Thoracic aorta (tissue), 2 donors: ENCODE data around the gene ANKUB1. TPM values are rescaled to one million over a fixed set of nuclear protein-coding genes. Genes with fewer than 3 reads are reported as not detected.
A peak's percentile ranks its signal among the peaks of the same experiment; 100 is the strongest.

Experiments used
- ATAC-seq: fragments of 150-250 bp; one replicate; pipeline ENCODE4 v1.8.0; 2017; ENCODE audit warnings: low read depth; ENCODE audit not compliant: insufficient number of reproducible peaks, low FRiP score
- DNase-seq: peaks from one replicate; pipeline ENCODE4 v3.0.0-alpha.2; 2020; ENCODE audit warnings: low spot score
- H3K27ac ChIP-seq, 2 donors: fragments of 200-600 bp; sonication (generic); 1 replicate in 1 of 2; 2 replicates in 1 of 2; pipeline ENCODE4 v1.5.1; 2016; ENCODE audit warnings: mild to moderate bottlenecking in 2 of 2, moderate library complexity in 2 of 2
- H3K27me3 ChIP-seq: fragments of 200-600 bp; sonication (generic); replicated peaks from 2 replicates; pipeline ENCODE4 v1.6.0; 2016; ENCODE audit warnings: mild to moderate bottlenecking; ENCODE audit not compliant: insufficient read depth
- H3K36me3 ChIP-seq: fragments of 200-600 bp; sonication (generic); one replicate; pipeline ENCODE4 v1.5.1; 2016
- H3K4me1 ChIP-seq, 2 donors: fragments of 200-600 bp; sonication (generic); 1 replicate in 1 of 2; 2 replicates in 1 of 2; pipeline versions ENCODE4 v1.5.1 to v1.6.0; 2016; ENCODE audit warnings: low read depth in 2 of 2, mild to moderate bottlenecking in 1 of 2; ENCODE audit not compliant: control insufficient read depth in 1 of 2
- H3K4me3 ChIP-seq: fragments of 200-600 bp; sonication (generic); 2 replicates; pipeline ENCODE4 v1.5.1; 2016; ENCODE audit warnings: mild to moderate bottlenecking
- H3K9me3 ChIP-seq: fragments of 200-600 bp; sonication (generic); 2 replicates; pipeline ENCODE4 v1.5.1; 2016
- total RNA-seq, 2 donors: library from RNA; depleted of rRNA; stranded (reverse); fragments of >200 nt; gene quantifications; one replicate each; pipeline versions ENCODE4 v1.1.0 to v1.2.3, GENCODE V29; 2016
- TF ChIP-seq, protein P1 (sequence below): fragments of 200-600 bp; sonication (generic); IDR thresholded peaks from one replicate; pipeline ENCODE4 v1.5.1; 2019; ENCODE audit warnings: antibody characterized with exemption

The ANKUB1 gene
- total RNA-seq, 2 donors from 2014 or later = 0.81 TPM; not detected in 1

DNA sequence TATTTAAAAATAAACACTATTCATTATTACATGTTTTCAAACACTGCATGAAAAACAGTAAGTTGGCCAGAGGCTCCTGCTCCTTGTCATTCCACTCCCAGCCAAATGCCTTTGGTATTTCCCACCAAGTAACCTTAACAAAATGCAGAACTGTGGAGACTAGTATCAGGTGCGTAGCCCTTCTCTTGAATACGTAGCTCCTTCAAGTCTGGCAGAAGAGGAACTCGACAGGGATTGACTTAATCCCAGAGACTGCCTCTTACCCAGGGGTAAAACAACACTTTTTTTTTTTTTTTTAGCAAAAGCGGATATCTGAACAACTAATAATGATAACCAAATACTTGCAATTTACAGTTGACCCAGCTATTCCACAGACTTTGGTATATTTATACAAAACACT, 40.8 kb downstream of the ANKUB1 start:
- TF ChIP-seq, protein P1, sequence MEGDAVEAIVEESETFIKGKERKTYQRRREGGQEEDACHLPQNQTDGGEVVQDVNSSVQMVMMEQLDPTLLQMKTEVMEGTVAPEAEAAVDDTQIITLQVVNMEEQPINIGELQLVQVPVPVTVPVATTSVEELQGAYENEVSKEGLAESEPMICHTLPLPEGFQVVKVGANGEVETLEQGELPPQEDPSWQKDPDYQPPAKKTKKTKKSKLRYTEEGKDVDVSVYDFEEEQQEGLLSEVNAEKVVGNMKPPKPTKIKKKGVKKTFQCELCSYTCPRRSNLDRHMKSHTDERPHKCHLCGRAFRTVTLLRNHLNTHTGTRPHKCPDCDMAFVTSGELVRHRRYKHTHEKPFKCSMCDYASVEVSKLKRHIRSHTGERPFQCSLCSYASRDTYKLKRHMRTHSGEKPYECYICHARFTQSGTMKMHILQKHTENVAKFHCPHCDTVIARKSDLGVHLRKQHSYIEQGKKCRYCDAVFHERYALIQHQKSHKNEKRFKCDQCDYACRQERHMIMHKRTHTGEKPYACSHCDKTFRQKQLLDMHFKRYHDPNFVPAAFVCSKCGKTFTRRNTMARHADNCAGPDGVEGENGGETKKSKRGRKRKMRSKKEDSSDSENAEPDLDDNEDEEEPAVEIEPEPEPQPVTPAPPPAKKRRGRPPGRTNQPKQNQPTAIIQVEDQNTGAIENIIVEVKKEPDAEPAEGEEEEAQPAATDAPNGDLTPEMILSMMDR = no peak
- peak overlapping the region; percentile 96 for H3K4me3 ChIP-seq
- H3K9me3 ChIP-seq = no peaks in the 10 kb centered on the region
- peaks cover 9 to 22% of the 10 kb centered on the region in 2 donors for H3K4me1 ChIP-seq
- H3K27me3 ChIP-seq = no peaks in the 10 kb centered on the region
- ATAC-seq (no peak), DNase-seq (no peak)
- H3K36me3 ChIP-seq = peaks cover 3% of the 10 kb centered on the region
- peak overlapping the region; percentile 58 to 72 for H3K27ac ChIP-seq

DNA sequence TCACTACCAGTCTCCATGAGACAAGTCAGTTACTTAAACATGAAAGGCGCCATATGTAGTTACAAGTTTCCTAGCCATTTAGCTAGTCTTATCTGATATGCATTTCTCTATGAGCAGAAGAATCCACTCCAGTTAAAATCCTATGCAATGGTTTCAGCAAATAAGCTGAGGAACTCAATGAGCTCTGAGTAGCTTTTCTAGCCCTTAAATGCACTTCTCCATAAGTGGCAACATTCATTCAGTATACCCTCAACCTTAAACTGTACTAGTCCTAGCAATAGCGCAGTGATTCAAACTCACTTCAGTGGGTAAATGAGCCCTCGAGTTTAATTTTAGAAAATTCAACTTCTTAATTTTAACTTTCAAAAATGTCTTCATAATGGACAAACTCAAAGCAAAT, 47.7 kb downstream of the ANKUB1 start:
- peaks cover 23% of the 10 kb centered on the region for H3K36me3 ChIP-seq
- TF ChIP-seq, protein P1 = no peak
- no peak overlapping the region for H3K27ac ChIP-seq
- no peaks in the 10 kb centered on the region for H3K9me3 ChIP-seq
- H3K4me1 ChIP-seq = no peaks in the 10 kb centered on the region
- no peak overlapping the region for H3K4me3 ChIP-seq
- H3K27me3 ChIP-seq = no peaks in the 10 kb centered on the region
- ATAC-seq (no peak), DNase-seq (no peak)

DNA sequence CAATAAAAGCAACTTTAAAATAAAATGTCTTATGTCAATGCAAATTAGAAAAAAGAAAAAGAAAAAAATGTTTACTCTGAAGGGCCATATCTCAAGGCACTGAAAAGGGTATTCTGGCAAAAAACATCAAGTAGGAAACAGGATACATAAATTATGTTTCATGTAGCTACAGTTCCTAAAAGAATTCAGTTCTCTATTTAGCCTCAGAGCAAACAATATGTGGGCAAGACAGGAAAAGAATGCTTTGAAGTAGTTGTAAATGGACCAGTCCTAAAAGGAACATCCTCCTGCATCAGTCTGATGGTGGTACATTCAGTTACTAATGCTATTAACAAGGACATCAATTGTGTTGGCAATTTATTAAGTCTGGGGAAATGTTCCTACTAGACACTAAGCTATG, 48.2 kb downstream of the ANKUB1 start:
- no peak for ATAC-seq
- Histone ChIP-seq H3K36me3 (peaks cover 25% of the 10 kb centered on the region), H3K27me3 (no peaks in the 10 kb centered on the region), H3K4me1 (no peaks in the 10 kb centered on the region), H3K9me3 (no peaks in the 10 kb centered on the region), H3K27ac (no peak overlapping the region), H3K4me3 (no peak overlapping the region)
- TF ChIP-seq, protein P1 = no peak
- DNase-seq = no peak

DNA sequence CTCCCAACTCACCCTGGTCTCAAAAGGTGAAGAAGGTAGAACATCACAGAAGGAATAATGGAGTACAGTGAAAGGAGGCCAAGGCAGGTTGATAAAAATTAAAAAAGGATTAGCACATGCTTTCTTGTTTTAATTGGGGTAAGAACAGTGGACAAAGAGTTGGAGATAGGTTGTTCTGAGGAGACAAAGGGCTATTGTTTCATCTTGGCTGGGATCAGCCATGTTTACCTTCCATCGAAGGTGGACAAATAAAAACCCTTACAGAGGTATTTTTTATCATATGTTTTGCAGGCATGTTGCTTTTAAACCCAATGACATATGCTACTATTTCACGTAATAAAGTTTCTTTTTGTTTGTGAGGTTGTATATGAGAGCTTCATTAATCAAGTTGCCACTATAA, 53.0 kb downstream of the ANKUB1 start:
- no peak for ATAC-seq
- no peaks in the 10 kb centered on the region for H3K27me3 ChIP-seq
- H3K9me3 ChIP-seq = no peaks in the 10 kb centered on the region
- TF ChIP-seq, protein P1 = no peak
- peaks cover 17% of the 10 kb centered on the region for H3K36me3 ChIP-seq
- DNase-seq = no peak
- peaks cover 6 to 12% of the 10 kb centered on the region in 2 donors for H3K4me1 ChIP-seq
- no peak overlapping the region for H3K4me3 ChIP-seq
- H3K27ac ChIP-seq = no peak overlapping the region

DNA sequence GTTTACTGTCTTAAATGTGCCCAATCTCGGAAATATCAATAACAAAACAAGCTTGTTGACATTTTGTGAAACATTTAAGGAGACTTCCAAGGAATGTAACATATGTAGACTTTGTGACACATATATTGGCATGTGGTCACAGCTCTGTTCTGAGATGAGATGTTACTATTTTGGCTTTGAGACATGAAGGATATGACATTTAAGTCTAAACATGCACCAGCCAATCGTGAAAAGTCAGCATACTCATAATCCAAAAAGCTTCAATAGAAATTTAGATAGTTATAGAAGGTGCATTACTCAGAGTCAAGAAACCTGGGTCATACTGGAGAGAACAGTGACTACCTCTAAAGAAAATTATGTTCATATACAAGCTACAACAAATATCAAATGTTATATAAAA, 53.5 kb downstream of the ANKUB1 start:
- TF ChIP-seq, protein P1 = no peak
- ATAC-seq (no peak), DNase-seq (no peak)
- H3K9me3 ChIP-seq = no peaks in the 10 kb centered on the region
- H3K4me3 ChIP-seq = no peak overlapping the region
- H3K27me3 ChIP-seq = no peaks in the 10 kb centered on the region
- peaks cover 17% of the 10 kb centered on the region for H3K36me3 ChIP-seq
- H3K4me1 ChIP-seq = peaks cover 6 to 12% of the 10 kb centered on the region in 2 donors
- no peak overlapping the region for H3K27ac ChIP-seq
